ENCODE measurements around the gene PUS1.
A peak's percentile ranks its signal among the peaks of the same experiment; 100 is the strongest.

PUS1 gene

DNA sequence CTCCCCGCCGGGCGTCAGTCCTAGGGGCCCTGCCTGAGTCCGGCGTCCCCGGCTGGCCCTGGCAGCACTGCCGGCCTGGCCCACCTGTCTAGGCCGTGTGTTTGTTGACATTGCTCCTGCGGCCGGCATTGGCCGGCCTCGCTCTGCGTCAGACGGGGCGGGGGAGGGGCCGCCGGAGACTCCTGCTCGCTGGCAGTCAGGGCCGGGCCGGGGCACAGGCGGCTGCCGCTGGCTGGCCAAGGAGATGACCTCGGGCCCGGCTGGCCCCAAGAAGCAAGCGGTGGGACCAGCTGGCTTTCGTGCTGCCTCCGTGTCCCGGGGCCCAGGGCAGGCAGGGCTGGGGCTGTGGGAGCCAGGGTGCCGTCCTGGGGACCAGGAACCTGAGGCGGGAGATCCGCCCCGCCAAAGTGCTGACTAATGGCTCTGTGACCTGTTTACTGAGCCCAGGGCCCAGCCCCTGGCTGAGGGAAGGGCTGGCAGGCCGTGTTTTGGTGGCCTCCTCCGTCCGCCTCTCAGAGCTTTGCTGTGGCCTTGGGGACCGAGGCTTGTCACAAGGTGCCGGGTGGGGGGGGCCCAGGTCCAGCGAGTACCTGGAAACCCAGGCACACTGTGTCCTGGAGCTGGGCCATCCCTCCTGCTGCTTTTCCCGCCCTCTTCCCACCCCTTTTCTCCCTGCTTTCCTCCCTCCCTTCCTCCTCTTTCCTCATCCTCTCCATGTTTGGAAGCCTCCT is 32.8 kb upstream of the PUS1 start:
- DNase-seq (ENCODE audit: low read depth), result peak; percentile 87
- peak overlapping the region; percentile 43 for H3K4me3 ChIP-seq (ENCODE audit: low read depth, low read length)

DNA sequence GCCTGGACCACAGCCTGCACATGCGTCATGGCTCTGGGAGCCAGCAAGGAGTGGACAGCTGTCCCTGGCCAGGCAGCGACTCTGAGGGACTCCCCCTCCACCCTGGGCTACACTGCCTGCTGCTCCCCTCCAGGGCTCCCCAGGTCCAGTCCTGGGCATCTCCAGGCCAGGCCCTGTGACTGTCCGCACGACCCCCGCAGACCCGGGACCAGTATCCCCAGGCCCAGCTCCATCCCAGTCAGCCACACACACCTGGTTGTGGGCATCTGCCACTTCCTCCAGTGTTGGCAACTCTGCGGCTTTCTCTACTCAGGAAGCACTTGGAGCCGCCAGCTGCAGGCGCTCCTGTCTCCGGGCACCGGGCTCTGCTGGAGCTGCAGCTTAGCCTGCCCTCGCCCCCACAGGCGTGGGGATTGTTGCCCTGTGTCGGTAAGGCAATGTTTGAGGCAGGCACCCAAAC is 32.2 kb upstream of the PUS1 start:
- DNase-seq (ENCODE audit: low read depth), result no peak
- TF ChIP-seq, protein P1, sequence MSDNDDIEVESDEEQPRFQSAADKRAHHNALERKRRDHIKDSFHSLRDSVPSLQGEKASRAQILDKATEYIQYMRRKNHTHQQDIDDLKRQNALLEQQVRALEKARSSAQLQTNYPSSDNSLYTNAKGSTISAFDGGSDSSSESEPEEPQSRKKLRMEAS (IDR thresholded peaks at IDR 0.05; ENCODE audit: low read depth, low read length), result no peak
- H3K4me3 ChIP-seq (ENCODE audit: low read depth, low read length), result no peak overlapping the region

More for the DNA sequence above, 32.8 kb upstream of the PUS1 start:
- TF ChIP-seq, protein P1 (IDR thresholded peaks at IDR 0.05; ENCODE audit: low read depth, low read length), result peak; percentile 65; the same call in 1 of the 2 replicates
- TF ChIP-seq MYC (IDR thresholded peaks at IDR 0.05; ENCODE audit: low read depth, low read length), result no peak

DNA sequence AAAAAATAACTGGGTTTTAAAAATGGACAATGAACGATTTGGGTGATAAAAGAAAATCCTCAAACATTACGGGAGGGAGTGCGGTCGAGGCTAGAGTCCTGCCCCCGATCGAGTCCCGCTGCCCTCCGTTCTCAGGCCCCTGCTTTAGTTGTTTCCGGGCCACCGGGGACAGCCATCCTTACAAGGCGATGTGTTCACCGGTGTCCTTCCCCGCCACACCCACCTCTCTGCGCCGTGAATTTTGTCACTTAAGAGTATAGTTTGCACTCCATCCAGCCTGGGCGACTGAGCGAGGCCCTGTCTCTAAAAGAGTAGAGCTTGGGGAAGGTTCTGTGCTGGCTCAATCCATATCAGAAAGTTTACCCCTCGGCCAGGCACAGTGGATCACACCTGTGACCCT is 31.8 kb upstream of the PUS1 start:
- no peak overlapping the region for H3K4me3 ChIP-seq (ENCODE audit: low read depth, low read length)
- DNase-seq (ENCODE audit: low read depth), result no peak
- TF ChIP-seq POLR2A (IDR thresholded peaks at IDR 0.05; ENCODE audit: extremely low read depth, insufficient read length), result no peak
- no peak for TF ChIP-seq MYC (IDR thresholded peaks at IDR 0.05; ENCODE audit: low read depth, low read length)
- TF ChIP-seq, protein P2, sequence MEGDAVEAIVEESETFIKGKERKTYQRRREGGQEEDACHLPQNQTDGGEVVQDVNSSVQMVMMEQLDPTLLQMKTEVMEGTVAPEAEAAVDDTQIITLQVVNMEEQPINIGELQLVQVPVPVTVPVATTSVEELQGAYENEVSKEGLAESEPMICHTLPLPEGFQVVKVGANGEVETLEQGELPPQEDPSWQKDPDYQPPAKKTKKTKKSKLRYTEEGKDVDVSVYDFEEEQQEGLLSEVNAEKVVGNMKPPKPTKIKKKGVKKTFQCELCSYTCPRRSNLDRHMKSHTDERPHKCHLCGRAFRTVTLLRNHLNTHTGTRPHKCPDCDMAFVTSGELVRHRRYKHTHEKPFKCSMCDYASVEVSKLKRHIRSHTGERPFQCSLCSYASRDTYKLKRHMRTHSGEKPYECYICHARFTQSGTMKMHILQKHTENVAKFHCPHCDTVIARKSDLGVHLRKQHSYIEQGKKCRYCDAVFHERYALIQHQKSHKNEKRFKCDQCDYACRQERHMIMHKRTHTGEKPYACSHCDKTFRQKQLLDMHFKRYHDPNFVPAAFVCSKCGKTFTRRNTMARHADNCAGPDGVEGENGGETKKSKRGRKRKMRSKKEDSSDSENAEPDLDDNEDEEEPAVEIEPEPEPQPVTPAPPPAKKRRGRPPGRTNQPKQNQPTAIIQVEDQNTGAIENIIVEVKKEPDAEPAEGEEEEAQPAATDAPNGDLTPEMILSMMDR (IDR thresholded peaks at IDR 0.05; ENCODE audit: low read depth, low read length), result no peak
- TF ChIP-seq, protein P1 (IDR thresholded peaks at IDR 0.05; ENCODE audit: low read depth, low read length), result no peak

DNA sequence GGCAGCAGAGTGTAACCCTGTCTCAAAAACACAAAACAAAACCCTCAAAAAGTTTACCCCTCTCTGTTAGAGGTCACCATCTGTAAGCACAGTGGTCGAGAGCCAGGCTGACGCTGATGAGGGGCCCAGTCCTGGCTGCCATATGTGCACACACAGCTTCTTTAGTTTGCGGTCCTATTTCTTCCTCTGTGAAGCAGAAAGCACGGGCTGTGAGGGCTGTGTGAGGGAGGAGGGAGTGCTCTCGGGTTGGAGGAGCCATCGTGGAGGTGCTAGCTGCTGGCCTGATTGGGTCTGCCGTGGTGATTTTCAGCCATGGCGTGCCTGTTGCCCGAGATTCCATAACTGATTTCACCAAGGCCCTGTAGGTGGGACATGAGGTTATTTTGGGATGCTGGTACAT is 31.2 kb upstream of the PUS1 start:
- H3K4me3 ChIP-seq (ENCODE audit: low read depth, low read length), result no peak overlapping the region
- DNase-seq (ENCODE audit: low read depth), result no peak
- TF ChIP-seq, protein P2 (IDR thresholded peaks at IDR 0.05; ENCODE audit: low read depth, low read length), result no peak
- TF ChIP-seq, protein P1 (IDR thresholded peaks at IDR 0.05; ENCODE audit: low read depth, low read length), result no peak
- TF ChIP-seq MYC (IDR thresholded peaks at IDR 0.05; ENCODE audit: low read depth, low read length) (no peak), POLR2A (IDR thresholded peaks at IDR 0.05; ENCODE audit: extremely low read depth, insufficient read length) (no peak)

DNA sequence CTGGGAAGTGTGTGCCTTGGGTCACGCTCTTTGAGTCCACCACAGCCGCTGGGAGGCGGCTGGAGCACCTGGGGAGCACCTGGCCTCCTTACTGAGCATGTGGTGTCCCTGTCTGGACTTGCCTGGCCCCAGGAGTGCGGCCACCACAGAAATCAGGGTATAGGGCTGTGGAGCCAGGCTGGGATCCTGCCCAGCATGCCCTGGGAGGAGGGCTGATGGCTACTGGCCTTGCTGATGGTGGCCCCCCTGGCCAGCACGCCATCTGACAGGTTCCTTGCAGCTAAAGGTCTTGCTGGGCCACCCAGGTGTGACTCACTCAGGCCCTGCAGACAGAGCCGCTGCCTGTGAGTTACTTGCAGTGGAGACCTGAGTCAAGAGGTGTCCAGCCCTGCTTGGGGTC is 28.7 kb upstream of the PUS1 start:
- no peak overlapping the region for H3K4me3 ChIP-seq (ENCODE audit: low read depth, low read length)
- TF ChIP-seq, protein P1 (IDR thresholded peaks at IDR 0.05; ENCODE audit: low read depth, low read length), result no peak
- TF ChIP-seq POLR2A (IDR thresholded peaks at IDR 0.05; ENCODE audit: extremely low read depth, insufficient read length) (no peak), MYC (IDR thresholded peaks at IDR 0.05; ENCODE audit: low read depth, low read length) (no peak)
- TF ChIP-seq, protein P2 (IDR thresholded peaks at IDR 0.05; ENCODE audit: low read depth, low read length), result no peak
- DNase-seq (ENCODE audit: low read depth), result no peak

DNA sequence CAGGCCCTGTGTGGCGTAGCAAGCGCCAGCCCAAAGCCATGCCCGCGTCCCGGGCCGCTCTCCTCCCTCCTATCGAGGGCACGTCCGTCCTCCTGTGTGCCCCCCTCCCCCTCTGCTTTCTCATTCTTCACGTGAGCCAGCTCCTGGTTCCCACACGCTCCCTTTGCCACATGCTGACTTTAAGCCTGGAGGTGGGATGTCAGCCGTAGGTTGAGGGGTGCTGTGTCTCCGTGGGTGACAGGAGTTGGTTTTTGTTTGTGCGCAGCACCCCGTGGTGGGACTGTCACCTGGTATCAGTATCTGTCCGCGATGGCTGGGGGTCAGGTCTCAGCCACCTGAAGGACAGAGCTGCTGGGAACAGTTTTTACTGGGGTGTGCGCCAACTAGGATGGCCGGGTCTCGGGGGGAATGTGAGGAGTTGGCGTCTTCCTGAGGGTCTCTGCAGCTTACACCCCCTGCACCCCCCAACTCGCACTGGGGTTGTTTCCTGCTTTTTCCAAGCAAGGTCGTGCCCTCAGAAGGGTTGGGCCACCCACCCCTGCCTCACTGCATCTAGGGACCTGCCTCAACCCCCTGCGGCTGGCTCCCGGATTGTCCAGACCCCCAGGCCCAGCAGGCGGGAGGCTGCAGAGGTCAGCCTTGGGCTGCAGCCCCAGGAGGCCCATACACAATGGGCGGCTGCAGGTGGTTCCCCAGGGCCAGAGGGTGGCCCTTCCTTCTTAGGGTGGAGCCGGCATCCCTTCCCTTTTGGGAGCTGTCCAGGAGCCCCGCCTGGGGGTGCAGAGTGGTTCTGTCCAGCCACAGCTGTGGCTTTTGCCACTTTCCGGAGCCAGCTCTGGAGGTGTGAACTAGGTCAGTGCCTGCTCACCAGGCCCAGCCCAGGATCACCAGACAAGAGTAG is 27.4 kb upstream of the PUS1 start:
- no peak for DNase-seq (ENCODE audit: low read depth)
- TF ChIP-seq POLR2A (IDR thresholded peaks at IDR 0.05; ENCODE audit: extremely low read depth, insufficient read length), result no peak
- TF ChIP-seq, protein P2 (IDR thresholded peaks at IDR 0.05; ENCODE audit: low read depth, low read length), result no peak
- TF ChIP-seq MYC (IDR thresholded peaks at IDR 0.05; ENCODE audit: low read depth, low read length), result no peak
- TF ChIP-seq, protein P1 (IDR thresholded peaks at IDR 0.05; ENCODE audit: low read depth, low read length), result no peak
- H3K4me3 ChIP-seq (ENCODE audit: low read depth, low read length), result no peak overlapping the region

Data from NB4 (cell line).